Gastrocnemius medialis (tissue), 4 donors: ENCODE measurements around the gene CALHM6. TPM values are rescaled to one million over a fixed set of nuclear protein-coding genes. Genes with fewer than 3 reads are reported as not detected.
A peak's percentile ranks its signal among the peaks of the same experiment; 100 is the strongest.

Experiments
- ATAC-seq, 2 donors: fragments of 150-250 bp; one replicate each; pipeline ENCODE4 v1.9.1; 2016
- DNase-seq, 2 donors: peaks; one replicate each; pipeline ENCODE4 v3.0.0-alpha.2; 2019
- H3K27ac ChIP-seq, 4 donors: fragments of 200-600 bp; sonication (generic); 1 replicate in 1 of 4; 2 replicates in 3 of 4; pipeline ENCODE4 v1.5.1; 2016 to 2018; ENCODE audit warnings: mild to moderate bottlenecking in 2 of 4, moderate library complexity in 1 of 4
- H3K27me3 ChIP-seq, 3 donors: fragments of 200-600 bp; sonication (generic) in 2 of 3; 1 replicate in 1 of 3; 2 replicates in 2 of 3; pipeline versions ENCODE4 v1.5.1 to v1.6.0; 2016 to 2019; ENCODE audit warnings: mild to moderate bottlenecking in 1 of 3, moderate library complexity in 1 of 3
- H3K36me3 ChIP-seq, 2 donors: fragments of 200-600 bp; sonication (generic) in 1 of 2; one replicate each; pipeline ENCODE4 v1.5.1; 2017 to 2018
- H3K4me1 ChIP-seq, 2 donors: fragments of 200-600 bp; sonication (generic) in 1 of 2; one replicate each; pipeline ENCODE4 v1.5.1; 2016 to 2017; ENCODE audit warnings: mild to moderate bottlenecking in 2 of 2
- H3K4me3 ChIP-seq, 4 donors: fragments of 200-600 bp; sonication (generic) in 3 of 4; 1 replicate in 1 of 4; 2 replicates in 3 of 4; pipeline ENCODE4 v1.5.1; 2016 to 2019; ENCODE audit warnings: mild to moderate bottlenecking in 2 of 4
- H3K9me3 ChIP-seq, 3 donors: fragments of 200-600 bp; sonication (generic) in 2 of 3; 1 replicate in 1 of 3; 2 replicates in 2 of 3; pipeline ENCODE4 v1.5.1; 2016 to 2019
- POLR2A ChIP-seq, 2 donors: fragments of 450-650 bp; IDR thresholded peaks; one replicate each; pipeline ENCODE4 v1.6.1; 2017; ENCODE audit warnings: antibody characterized with exemption in 2 of 2, mild to moderate bottlenecking in 2 of 2, moderate library complexity in 2 of 2
- in situ Hi-C, 4 donors: fragments of 200-750 bp; cut with MboI; loops; one replicate each; pipeline versions ENCODE4 v1.15.0 to v1.8.0; 2017; ENCODE audit warnings: low sequenced_read_pairs in 4 of 4
- intact Hi-C: fragments of 100-400 bp; cut with DNase I; formaldehyde crosslinking; loops from one replicate; pipeline ENCODE4 v1.15.1; 2023; ENCODE audit warnings: low total_unique reads
- total RNA-seq, 4 donors: library from RNA; depleted of rRNA; stranded (reverse); fragments of >200 nt; gene quantifications; one replicate each; pipeline versions ENCODE4 v1.1.0 to v1.2.3, GENCODE V29; 2016
- TF ChIP-seq, protein P1 (sequence below), 5 experiments: fragments of 450-650 bp in 3 of 5; fragments of 200-600 bp in 2 of 5; sonication (generic) in 2 of 5; IDR thresholded peaks in 4 of 5; conservative IDR thresholded peaks in 1 of 5; 1 replicate in 4 of 5; 2 replicates in 1 of 5; pipeline ENCODE4 v1.5.1; 2016 to 2019; ENCODE audit warnings: antibody characterized with exemption in 5 of 5, mild to moderate bottlenecking in 3 of 5, moderate library complexity in 3 of 5

The CALHM6 gene
- total RNA-seq, 4 donors from 2014 or later: 0.63 to 2.3 (median 0.86) TPM

DNA sequence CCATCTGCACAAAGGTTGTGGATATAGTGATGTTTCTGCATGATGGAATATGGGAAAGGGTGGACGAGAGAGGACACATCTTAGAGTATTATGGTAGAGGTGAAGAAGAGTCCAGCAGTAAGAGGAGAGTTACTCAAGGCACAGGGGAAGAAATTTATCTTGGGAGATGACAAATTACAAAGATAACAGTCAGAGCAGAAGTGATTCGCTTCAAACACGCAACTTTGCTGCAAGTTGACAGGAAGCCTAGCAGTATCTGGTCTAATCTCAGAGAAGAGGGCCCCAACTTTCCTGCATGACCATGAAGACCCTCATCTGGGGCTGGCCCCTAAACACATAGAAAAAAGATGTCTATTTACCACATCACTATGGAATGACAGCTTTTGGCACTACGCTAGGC is 1.2 kb upstream of the CALHM6 start:
- H3K27me3 ChIP-seq: no peaks in the 10 kb centered on the region
- no peak overlapping the region for H3K27ac ChIP-seq
- no peaks in the 10 kb centered on the region for H3K36me3 ChIP-seq
- in situ Hi-C loops: no loop called here
- H3K4me1 ChIP-seq: no peaks in the 10 kb centered on the region
- TF ChIP-seq POLR2A (IDR thresholded peaks at IDR 0.05): no peak
- TF ChIP-seq, protein P1, sequence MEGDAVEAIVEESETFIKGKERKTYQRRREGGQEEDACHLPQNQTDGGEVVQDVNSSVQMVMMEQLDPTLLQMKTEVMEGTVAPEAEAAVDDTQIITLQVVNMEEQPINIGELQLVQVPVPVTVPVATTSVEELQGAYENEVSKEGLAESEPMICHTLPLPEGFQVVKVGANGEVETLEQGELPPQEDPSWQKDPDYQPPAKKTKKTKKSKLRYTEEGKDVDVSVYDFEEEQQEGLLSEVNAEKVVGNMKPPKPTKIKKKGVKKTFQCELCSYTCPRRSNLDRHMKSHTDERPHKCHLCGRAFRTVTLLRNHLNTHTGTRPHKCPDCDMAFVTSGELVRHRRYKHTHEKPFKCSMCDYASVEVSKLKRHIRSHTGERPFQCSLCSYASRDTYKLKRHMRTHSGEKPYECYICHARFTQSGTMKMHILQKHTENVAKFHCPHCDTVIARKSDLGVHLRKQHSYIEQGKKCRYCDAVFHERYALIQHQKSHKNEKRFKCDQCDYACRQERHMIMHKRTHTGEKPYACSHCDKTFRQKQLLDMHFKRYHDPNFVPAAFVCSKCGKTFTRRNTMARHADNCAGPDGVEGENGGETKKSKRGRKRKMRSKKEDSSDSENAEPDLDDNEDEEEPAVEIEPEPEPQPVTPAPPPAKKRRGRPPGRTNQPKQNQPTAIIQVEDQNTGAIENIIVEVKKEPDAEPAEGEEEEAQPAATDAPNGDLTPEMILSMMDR (IDR thresholded peaks at IDR 0.05 in 4 of 5, conservative IDR thresholded peaks at IDR 0.05 in 1 of 5): no peak
- intact Hi-C loops: no loop called here
- H3K4me3 ChIP-seq: no peak overlapping the region
- no peaks in the 10 kb centered on the region for H3K9me3 ChIP-seq
- no peak for DNase-seq
- no peak for ATAC-seq

GRCh38 chr6:116461932-116462885 is 1.0 kb downstream of the CALHM6 start:
- DNase-seq: no peak
- no peak overlapping the region for H3K27ac ChIP-seq
- in situ Hi-C loops (no loop called here), intact Hi-C loops (no loop called here)
- peak; percentile 45 to 64 for ATAC-seq
- no peaks in the 10 kb centered on the region for H3K27me3 ChIP-seq
- H3K4me1 ChIP-seq: no peaks in the 10 kb centered on the region
- peak overlapping the region; percentile 50 to 71 (median 56) for H3K4me3 ChIP-seq
- no peaks in the 10 kb centered on the region for H3K9me3 ChIP-seq
- TF ChIP-seq POLR2A (IDR thresholded peaks at IDR 0.05): no peak
- TF ChIP-seq, protein P1 (IDR thresholded peaks at IDR 0.05 in 4 of 5, conservative IDR thresholded peaks at IDR 0.05 in 1 of 5): no peak
- H3K36me3 ChIP-seq: no peaks in the 10 kb centered on the region

- ATAC-seq: no peak
- Histone ChIP-seq H3K27ac (no peak overlapping the region), H3K4me1 (no peaks in the 10 kb centered on the region), H3K27me3 (no peaks in the 10 kb centered on the region), H3K4me3 (no peak overlapping the region), H3K36me3 (no peaks in the 10 kb centered on the region), H3K9me3 (no peaks in the 10 kb centered on the region)
- TF ChIP-seq POLR2A (IDR thresholded peaks at IDR 0.05): no peak
- TF ChIP-seq, protein P1 (IDR thresholded peaks at IDR 0.05 in 4 of 5, conservative IDR thresholded peaks at IDR 0.05 in 1 of 5): no peak
- no peak for DNase-seq
- intact Hi-C loops: no loop called here
- in situ Hi-C loops: no loop called here
Measured at GRCh38 chr6:116463301-116463700, 2.1 kb downstream of the CALHM6 start.

DNA sequence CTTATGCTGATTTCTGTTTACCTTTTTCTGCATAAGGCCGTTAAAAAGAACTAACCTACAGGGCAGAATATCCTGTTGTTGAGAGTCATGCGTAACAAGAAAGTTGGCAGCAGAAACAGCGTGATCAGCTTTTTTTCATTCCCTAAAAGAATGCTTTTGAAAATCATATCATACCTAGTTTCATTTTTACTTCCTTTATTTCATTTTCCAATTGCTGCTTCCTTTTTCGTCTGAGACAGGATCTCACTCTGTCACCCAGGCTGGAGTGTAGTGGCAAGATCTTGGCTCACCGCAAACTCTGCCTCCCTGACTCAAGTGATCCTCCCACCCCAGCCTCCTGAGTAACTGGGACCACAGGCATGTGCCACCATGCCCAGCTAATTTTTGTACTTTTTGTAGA is 4.1 kb downstream of the CALHM6 start:
- ATAC-seq (no peak), DNase-seq (no peak)
- Histone ChIP-seq H3K36me3 (no peaks in the 10 kb centered on the region), H3K27me3 (no peaks in the 10 kb centered on the region), H3K27ac (no peak overlapping the region), H3K9me3 (no peaks in the 10 kb centered on the region), H3K4me3 (no peak overlapping the region), H3K4me1 (no peaks in the 10 kb centered on the region)
- TF ChIP-seq POLR2A (IDR thresholded peaks at IDR 0.05): no peak
- TF ChIP-seq, protein P1 (IDR thresholded peaks at IDR 0.05 in 4 of 5, conservative IDR thresholded peaks at IDR 0.05 in 1 of 5): no peak
- in situ Hi-C loops: no loop called here
- intact Hi-C loops: no loop called here
